Left cardiac atrium (tissue), 4 donors: ENCODE results near the gene LNX1. TPM values are rescaled to one million over a fixed set of nuclear protein-coding genes. Genes with fewer than 3 reads are reported as not detected.

Experiments used
- ATAC-seq, 2 donors: fragments of 200-7000 bp; cut with Tn5 transposase; one replicate each; pipeline ENCODE4 v1.9.1; 2020; ENCODE audit warnings: mild to moderate bottlenecking in 2 of 2, moderate library complexity in 2 of 2
- DNase-seq: peaks from one replicate; pipeline ENCODE4 v3.0.0-alpha.2; 2020
- intact Hi-C, 2 donors: fragments of 100-400 bp; cut with DNase I; formaldehyde crosslinking; loops; one replicate each; pipeline versions ENCODE4 v1.14.1 to v1.15.1; 2022 to 2023
- total RNA-seq, 2 donors: library from RNA; stranded (reverse); fragmentation: NEBNext Ultra II Directional; extraction: Animal tissue kit (Norgen Biotek cat#: 25700); gene quantifications; one replicate each; pipeline ENCODE4 v1.2.1, GENCODE V29; 2021
- donor health status: DM: no; HTN: yes; CAD: no.
- donor health status: DM: no; HTN: yes; CAD: no; lungs with severe emphysema.
- donor health status: DM: yes; HTN: yes; CAD: no.
- donor health status: Dilated cardiomyopathy.

LNX1 gene
- total RNA-seq, 2 donors from 2014 or later, result 5.9 to 11.5 TPM

DNA sequence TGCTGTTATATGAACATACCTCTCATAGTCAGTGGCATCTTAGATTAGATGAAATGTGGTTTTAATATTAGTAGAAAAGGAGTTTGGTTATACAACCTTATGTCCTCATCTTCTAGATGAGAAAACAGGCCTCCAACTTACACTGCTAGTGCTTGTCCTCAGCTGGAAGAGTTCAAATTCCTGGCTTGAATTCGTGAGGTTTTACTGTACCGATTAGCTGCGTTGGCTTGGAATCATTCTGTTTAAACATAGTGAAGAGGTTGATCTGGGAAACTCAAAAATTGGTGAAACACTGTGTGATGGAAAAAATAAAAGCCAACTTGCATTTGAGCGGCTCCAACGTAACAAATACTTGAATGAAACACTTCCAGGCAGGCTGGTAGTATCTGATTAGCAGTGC is 81.0 kb downstream of the LNX1 start:
- intact Hi-C loops, result no loop called here
- DNase-seq (no peak), ATAC-seq (peak in 1 of 2 donors; percentile 16)

GRCh38 chr4:53508446-53508845 is 82.8 kb downstream of the LNX1 start:
- intact Hi-C loops, result no loop called here
- DNase-seq (no peak), ATAC-seq (peak in 1 of 2 donors; percentile 6)

DNA sequence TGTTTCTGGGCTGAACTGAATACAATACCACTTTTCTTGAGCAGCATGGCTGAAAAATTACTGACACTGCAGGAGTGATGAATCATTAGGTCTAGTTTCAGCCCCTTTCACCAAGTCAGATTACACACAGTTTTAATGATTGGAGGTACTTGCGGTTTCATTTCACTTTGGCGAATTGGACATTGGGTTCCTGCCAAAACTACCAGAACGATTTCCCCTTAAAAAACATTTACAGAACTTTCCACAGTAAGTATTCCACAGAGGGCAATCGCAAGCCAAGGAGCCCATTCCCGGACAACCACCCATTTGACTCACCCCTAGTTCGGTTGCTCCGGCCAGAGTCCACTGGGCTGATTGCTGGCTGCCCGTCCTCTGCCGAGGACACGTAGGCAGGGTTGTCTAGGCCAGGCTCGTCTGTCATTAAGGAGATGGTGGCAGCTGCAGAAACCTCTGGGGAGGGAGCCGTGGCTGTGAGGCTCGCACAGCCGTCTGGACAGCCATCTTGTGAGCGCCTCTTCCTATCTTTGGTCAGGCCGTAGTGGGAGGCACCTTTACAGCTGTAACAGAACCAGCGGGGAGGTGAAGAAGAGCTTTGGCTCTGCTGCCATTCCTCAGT is 83.5 kb downstream of the LNX1 start:
- intact Hi-C loops, result no loop called here
- ATAC-seq (peak; percentile 86 to 96), DNase-seq (peak; percentile 84)

DNA sequence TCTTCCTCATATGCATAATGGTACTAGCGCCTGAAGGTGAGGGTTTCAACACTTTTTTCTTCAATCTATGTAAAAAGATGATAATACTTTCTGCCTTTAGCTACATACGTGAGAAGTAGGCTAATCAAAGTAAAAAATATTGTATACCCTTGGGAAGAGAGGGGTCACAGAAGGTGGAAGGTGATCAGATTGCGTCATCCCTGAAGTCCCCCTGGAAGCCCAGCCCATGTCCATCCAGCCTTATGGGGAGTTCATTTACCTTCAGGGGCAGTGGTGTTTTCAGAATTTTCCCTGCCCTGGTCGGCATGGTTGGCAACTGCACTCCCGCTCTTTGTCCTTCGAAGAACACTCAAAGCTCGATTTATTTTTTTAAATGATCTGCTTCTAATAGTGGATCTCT is 84.2 kb downstream of the LNX1 start:
- DNase-seq, result no peak
- intact Hi-C loops, result no loop called here
- ATAC-seq, result no peak

- ATAC-seq (no peak), DNase-seq (no peak)
- intact Hi-C loops, result no loop called here
Measured at GRCh38 chr4:53505947-53506346, 85.3 kb downstream of the LNX1 start.

DNA sequence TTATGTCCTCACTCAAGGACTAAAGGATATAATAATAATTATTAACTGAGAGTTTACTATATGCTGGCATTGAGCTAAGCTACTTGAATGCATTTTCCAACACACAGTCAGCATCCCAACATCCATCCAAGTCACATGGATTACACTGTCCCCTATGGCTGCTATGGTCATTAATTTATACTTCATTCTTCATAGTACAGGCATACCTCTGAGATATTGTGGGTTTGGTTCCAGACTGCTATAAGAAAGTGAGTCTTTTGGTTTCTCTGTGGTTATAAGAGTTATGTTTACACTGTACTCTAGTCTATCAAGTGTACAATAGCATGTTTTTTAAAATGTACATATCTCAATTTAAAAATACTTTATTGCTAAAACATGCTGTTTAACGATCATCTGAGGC is 89.2 kb downstream of the LNX1 start:
- no peak for ATAC-seq
- intact Hi-C loops, result no loop called here
- DNase-seq, result no peak

GRCh38 chr4:53501561-53501960 is 89.7 kb downstream of the LNX1 start:
- ATAC-seq (no peak), DNase-seq (no peak)
- intact Hi-C loops, result no loop called here

DNA sequence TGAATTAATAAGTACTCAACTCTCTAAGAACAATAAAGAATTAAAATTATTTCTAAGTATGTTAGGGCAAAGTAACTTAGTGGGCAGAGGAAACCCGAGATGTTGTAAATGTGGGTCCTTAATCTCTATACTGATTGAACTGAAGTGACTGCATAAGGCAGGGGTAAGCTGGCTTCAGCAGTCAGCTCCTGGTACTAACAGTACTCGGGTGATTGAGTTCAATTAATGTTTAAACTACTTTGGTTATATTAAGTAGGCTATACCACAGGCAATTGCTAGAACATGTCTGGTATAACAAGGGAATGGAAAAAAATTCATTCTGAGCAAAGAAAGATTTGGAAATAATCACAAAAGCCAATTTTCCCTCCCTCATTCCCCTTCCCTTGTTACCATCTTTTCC is 90.7 kb downstream of the LNX1 start:
- DNase-seq (no peak), ATAC-seq (no peak)
- intact Hi-C loops, result no loop called here

GRCh38 chr4:53499791-53500190 is 91.5 kb downstream of the LNX1 start:
- ATAC-seq, result no peak
- DNase-seq, result no peak
- intact Hi-C loops, result no loop called here

- intact Hi-C loops, result no loop called here
- ATAC-seq (peak in 1 of 2 donors; percentile 22), DNase-seq (no peak)
Measured at GRCh38 chr4:53498706-53499105, 92.6 kb downstream of the LNX1 start.

GRCh38 chr4:53497487-53498244 is 93.6 kb downstream of the LNX1 start:
- intact Hi-C loops, result no loop called here
- ATAC-seq (peak; percentile 93 to 94), DNase-seq (peak; percentile 64)

DNA sequence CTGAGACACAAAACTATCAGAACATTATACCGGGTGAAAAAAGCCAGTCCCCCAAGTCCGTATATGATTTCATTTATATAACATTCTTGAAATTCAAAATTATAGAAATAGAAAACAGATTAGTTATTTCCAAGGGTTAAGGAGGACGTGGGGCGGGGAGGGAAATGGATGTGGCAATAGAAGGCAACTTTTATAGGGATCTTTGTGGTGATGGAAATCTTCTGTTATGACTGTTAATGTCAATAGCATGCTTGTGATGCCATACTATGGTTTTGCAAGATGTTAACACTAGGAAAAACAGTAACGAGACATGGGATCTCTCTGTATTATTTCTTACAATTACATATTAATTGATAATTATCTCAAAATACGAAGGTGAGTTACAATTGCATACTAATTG is 96.4 kb downstream of the LNX1 start:
- ATAC-seq (no peak), DNase-seq (no peak)
- intact Hi-C loops, result no loop called here

GRCh38 chr4:53490965-53491622 is 100.2 kb downstream of the LNX1 start:
- ATAC-seq, result peak; percentile 55 to 67
- intact Hi-C loops, result no loop called here
- DNase-seq, result peak; percentile 28

GRCh38 chr4:53490161-53490956 is 100.9 kb downstream of the LNX1 start:
- intact Hi-C loops, result no loop called here
- ATAC-seq, result no peak
- no peak for DNase-seq

GRCh38 chr4:53489279-53489889 is 101.9 kb downstream of the LNX1 start:
- DNase-seq (no peak), ATAC-seq (no peak)
- intact Hi-C loops, result loop anchor here in 1 of 2 donors (10.0 kb wide), 1 partner anchor 735 kb away; the partner anchor contains the start of gene PDGFRA

DNA sequence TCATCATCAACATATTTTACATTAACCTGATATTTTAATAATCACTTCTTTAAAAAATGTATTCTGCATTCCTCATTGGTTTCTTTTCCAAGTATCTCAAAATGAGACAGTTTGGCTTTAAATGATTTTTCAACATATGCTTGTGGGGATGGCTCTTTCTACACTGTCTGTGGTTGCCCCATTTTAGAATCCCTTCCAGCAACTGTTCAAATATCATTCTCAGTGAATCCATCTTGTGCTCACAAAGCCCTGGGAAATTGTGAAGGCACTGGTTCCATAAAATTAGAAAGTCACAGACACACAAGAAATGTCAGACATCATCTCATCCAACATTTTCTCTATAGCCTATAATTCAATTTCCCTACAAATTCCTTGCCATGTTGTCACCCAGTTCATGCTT is 103.5 kb downstream of the LNX1 start:
- intact Hi-C loops, result loop anchor here in 1 of 2 donors (10.0 kb wide), 1 partner anchor 737 kb away; the partner anchor contains the start of gene PDGFRA
- ATAC-seq (no peak), DNase-seq (no peak)

DNA sequence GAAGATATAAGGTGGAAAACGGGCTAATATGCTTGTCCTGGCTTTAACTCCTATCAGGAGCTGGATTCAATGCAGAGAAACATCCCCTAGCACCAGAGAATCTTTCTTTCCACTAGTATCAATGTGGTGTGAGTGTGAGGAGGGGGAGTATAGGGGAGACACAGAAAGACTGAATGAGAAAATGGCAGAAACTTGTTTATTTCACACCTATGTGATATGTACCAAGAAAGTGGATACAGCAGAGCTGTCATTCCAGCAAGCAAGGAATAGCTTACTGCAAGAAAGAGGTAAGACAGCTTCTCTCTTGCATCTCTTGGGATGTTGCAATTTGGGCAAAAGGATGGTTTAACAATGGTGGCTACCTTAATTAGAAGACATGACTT is 105.6 kb downstream of the LNX1 start:
- intact Hi-C loops, result loop anchor here in 1 of 2 donors (10.0 kb wide), 1 partner anchor 739 kb away; the partner anchor contains the start of gene PDGFRA
- ATAC-seq, result no peak
- no peak for DNase-seq

DNA sequence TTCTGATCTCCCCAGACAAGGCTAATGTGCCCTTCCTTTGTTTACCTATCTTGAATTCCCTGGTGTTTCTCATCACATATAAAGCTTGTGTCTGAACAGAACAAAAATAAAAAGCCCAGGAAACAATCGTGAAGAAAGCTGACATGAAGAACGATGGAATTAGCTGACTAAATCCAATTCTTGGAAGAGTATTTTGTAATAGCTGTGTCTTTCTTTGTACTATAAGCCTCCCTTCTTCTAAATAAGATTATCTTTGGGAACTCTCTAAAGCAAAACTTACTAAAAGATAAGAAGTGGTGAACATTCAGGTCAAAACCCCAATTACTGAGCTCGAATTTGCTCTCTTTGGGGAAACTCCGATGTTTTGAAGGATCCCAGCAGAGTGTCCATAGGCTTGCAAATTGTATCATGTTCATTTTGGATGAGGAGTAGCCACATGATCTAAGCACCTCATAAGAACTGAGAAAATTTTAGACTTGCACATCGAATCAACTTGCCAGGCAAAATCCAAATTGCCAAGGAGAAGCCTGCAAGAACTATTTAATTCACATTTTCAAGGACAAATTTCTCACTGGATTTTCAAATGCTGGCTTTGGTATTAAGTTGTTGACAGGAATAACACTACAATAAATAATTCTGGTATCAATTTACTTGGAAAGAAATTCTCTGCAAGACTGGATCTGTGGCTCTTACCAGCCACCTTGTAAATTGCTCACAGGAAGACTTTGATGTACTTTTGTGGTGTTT is 106.2 kb downstream of the LNX1 start:
- peak; percentile 30 to 68 for ATAC-seq
- intact Hi-C loops, result loop anchor here in 1 of 2 donors (10.0 kb wide), 1 partner anchor 740 kb away; the partner anchor contains the start of gene PDGFRA
- no peak for DNase-seq
